Measurements from ENCODE around the gene TUB. TPM values are rescaled to one million over a fixed set of nuclear protein-coding genes. Genes with fewer than 3 reads are reported as not detected.

Gene TUB
- polyA plus RNA-seq, 1 of the 3 experiments (the other 2 are of a cell fraction): 11.3 TPM

- Histone ChIP-seq H3K36me3 (replicated peaks in 1 of 2; ENCODE audit: control insufficient read depth in 1 of 2, insufficient read depth in 2 of 2, low read length in 1 of 2) (no peaks in the 10 kb centered on the region), H3K9me2 (no peaks in the 10 kb centered on the region), H3K4me2 (no peak overlapping the region), H2AFZ (ENCODE audit: low read depth) (no peak overlapping the region), H3K79me2 (ENCODE audit: insufficient read depth) (no peaks in the 10 kb centered on the region), H3F3A (replicated peaks; ENCODE audit: insufficient read depth) (no peaks in the 10 kb centered on the region), H3K9ac (no peak overlapping the region), H3K9me3 (no peaks in the 10 kb centered on the region), H4K20me1 (ENCODE audit: insufficient read depth) (no peaks in the 10 kb centered on the region), H3K4me3 (ENCODE audit: low read depth in 2 of 2, low read length in 1 of 2) (no peak overlapping the region), H3K27me3 (ENCODE audit: insufficient read depth) (peaks cover 5% of the 10 kb centered on the region), H3K4me1 (ENCODE audit: control insufficient read depth in 1 of 2, insufficient read depth in 2 of 2, low read depth in 1 of 2, low read length in 1 of 2) (no peaks in the 10 kb centered on the region), H3K27ac (ENCODE audit: low read depth in 2 of 2, low read length in 1 of 2) (no peak overlapping the region)
- DNase-seq: no peak
- POLR2A ChIA-PET: no interaction called here
- 35% methylated on average over 6 of the region's 6 CpGs for WGBS (ENCODE audit: low lambda C conversion rate)
- no peak for TF ChIP-seq RAD21 (IDR thresholded peaks at IDR 0.05; ENCODE audit: low read length)
- CTCF ChIA-PET: no interaction called here
These were observed 68.7 kb downstream of the TUB start for GRCh38 chr11:8149726-8150125.

Other genes starting within 250 kb of the TUB start
- gene OR10A6, start 149.9 kb upstream of the TUB start, polyA plus RNA-seq (2012; rRNA removed): 0.02 TPM in 1 of 2 replicates, not detected in the other
- gene OR10A3, start 139.5 kb upstream of the TUB start, polyA plus RNA-seq (2012; rRNA removed): not detected in 2 replicates
- gene NLRP10, start 115.8 kb upstream of the TUB start, polyA plus RNA-seq (2012; rRNA removed): 0.05 and 0.39 TPM in 2 replicates
- gene EIF3F, start 93.9 kb upstream of the TUB start, polyA plus RNA-seq (2012; rRNA removed): 213 and 341 TPM in 2 replicates
- 0.54 and 1.2 TPM in 2 replicates for gene RIC3, start 87.8 kb downstream of the TUB start, polyA plus RNA-seq (2012; rRNA removed)
- gene LMO1, start 182.7 kb downstream of the TUB start, polyA plus RNA-seq (2012; rRNA removed): 0.12 and 0.62 TPM in 2 replicates

Measured in SK-N-SH (cell line).